AML-193 (cell line): ENCODE results near the gene SH3GL2.
"Not testable (repeated sequence)": the region's sequence is repeated elsewhere in the genome, so short reads cannot be mapped to it uniquely, and the experiment has no call there.

Experiments
- DNase-seq, 2 experiments: peaks; one replicate each; lab custom pipeline; 2025; lab: John Stamatoyannopoulos, UW

The SH3GL2 gene

DNA sequence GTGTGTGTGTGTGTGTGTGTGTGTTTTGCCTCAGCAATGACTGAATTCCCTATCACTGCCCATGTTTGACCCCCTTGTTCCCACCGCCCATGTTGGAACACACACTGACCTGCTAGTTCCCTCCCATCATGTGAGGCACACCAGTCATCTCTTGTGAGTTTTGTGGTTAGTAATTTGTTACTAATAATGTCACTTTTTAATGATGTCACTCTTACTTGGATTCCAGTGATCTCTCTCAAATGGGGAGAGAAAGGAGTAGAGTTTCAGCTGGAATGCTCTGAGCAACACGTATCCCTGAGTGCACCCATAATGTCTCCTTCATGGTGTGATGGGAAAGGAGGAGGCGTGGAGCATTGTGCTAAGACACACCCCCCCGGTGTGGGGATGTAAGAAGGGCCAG, 172.6 kb downstream of the SH3GL2 start:
- no peak for DNase-seq

DNA sequence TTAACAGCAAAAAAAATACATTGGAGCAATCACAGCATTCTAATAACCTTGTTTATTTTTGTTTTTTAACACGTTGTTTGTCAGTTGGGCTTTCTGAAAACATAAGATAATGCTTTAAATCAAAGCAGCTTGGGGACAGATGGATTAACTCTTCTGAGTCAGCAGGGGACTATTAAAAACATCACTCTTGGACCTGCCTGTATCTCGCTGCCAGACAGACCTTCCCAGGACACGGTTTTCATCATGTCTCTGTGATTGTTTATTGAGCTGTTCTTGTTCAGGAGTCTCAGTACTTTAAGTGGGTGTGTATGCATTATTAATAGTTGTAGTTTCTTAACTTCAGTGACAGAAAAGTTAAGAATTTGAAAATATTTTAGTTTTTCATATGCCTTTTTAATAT, 173.2 kb downstream of the SH3GL2 start:
- no peak for DNase-seq

DNA sequence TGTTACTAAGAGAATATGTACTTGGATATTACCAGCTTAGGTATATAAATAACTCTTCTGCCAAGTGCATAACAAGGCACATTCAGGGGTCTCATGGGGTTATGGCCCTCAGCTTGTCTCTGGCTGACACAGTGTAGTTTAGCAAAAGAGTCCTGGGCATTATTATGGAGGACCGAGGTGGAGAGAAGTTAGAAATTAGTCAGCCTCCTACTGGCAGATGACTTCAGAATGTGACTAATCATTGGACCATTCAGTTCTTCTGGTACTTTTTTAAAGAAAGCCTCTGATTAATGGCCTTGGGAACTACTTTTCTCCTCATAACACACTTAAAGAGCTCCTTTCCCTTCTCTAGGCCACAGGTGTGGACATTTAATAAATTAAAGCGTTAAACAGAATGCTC, 178.9 kb downstream of the SH3GL2 start:
- no peak for DNase-seq

DNA sequence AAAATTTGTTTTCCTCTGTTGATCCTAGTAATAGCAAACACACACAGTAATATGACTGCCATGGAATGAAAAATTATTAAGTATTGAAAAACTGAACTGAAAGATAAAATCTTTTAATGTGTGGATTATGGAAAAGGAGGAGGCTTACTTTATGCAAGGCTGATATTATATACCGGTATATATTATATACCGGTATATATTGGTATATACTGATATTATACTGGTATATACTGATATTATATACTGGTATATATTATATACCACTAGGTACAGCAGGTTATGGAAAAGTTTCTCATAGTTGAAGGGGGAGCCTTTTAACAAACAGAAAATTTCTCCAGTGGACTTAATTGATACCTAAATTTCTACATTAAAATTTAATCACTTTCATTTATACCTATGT, 181.4 kb downstream of the SH3GL2 start:
- no peak for DNase-seq

DNA sequence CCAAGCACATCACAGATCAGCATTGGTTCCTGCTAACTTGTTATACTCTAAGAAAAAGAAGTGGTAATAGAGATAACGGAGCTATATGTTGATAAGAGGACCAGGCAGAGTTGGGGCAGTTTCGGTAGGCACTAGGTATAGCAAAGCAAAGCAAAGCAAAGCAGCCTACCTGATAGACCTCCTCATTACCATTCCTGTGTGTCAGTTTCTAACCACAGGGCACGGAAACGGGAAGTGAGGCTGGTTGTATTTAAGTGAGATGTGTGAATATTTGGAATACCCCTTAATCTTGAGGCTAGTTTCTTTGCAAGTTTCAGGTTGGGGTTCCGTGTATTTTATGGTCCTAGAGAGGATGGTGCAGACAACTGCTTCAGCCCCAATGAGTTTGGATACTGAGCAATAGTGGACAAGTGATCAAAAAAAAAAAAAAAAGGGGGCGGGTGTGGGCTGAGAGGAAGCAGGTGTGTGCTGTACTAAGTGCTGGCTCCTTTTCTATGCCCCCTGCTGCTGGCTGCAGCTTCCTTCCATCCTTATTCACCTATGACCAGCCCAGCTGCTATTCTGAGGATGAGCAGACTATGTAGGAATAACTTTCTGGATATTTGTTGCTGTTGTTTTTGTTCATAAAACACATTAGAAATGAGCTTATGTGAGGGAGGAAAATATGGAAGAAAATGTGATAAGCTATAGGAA, 183.3 kb downstream of the SH3GL2 start:
- no peak for DNase-seq

DNA sequence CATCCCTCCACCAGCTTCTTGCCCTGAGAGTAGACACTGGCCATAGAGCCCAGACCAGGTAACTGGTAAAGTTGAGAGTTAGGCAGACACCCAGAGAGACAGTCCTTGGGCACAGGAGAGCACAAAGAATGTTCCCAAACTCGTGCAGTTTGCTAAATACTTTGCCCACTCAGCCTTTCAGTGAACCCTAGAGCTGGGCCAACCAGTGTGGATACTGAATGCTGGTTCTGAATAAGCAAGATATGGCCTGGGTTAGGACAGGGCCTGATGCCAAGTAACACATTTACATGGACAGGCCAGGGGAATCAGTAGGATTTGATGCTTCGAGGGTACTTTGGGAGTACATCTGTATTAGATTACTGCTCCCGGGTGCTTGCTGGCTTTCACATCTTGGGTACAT, 185.4 kb downstream of the SH3GL2 start:
- no peak for DNase-seq

DNA sequence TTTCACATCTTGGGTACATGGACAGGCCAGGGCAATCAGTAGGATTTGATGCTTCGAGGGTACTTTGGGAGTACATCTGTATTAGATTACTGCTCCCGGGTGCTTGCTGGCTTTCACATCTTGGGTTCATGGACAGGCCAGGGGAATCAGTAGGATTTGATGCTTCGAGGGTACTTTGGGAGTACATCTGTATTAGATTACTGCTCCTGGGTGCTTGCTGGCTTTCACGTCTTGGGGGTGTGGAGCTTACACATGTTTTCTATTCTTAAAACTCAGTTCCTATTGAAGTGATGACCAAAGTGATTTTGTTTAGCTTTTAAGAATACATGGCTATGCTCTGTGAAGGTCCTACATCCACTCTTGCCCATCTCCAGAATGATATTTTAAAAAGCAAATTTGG, 186.3 kb downstream of the SH3GL2 start:
- DNase-seq, result not testable (repeated sequence)

DNA sequence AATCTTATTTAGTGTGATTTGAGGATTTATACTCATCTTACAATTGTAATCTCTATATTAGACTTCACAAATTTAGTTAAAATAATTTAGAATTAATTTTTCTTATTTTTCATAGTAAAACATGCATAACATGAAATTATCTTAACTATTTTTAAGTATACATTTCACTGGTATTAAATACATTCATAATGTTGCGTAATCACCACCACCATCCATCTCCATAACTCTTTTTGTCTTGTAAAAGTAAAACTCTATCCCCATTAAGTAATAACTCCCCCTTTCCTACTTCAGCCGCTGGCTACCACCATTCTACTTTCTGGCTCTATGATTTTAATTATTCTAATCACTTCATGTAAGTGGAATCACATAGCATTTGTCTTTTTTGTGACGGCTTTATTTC, 193.4 kb downstream of the SH3GL2 start:
- DNase-seq, result no peak

DNA sequence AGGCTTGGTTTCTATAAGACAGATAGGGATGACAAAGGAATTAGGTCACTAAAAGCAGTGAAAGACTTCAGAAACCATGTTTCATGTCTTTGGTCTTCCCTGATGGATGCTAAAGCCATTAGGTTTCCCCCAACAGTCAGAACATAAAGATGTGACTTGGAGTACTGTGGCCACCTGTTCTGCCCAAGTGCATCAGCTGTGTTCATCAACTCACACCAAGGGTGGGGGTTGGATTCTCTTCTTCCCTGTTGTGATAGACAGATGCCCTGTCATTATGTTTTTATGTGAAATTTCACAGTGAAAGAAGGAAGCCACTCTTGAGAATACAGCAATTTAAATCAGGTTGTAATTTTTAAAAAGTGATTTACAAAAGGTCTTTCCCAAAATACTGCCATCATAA, 196.8 kb downstream of the SH3GL2 start:
- DNase-seq, result no peak

DNA sequence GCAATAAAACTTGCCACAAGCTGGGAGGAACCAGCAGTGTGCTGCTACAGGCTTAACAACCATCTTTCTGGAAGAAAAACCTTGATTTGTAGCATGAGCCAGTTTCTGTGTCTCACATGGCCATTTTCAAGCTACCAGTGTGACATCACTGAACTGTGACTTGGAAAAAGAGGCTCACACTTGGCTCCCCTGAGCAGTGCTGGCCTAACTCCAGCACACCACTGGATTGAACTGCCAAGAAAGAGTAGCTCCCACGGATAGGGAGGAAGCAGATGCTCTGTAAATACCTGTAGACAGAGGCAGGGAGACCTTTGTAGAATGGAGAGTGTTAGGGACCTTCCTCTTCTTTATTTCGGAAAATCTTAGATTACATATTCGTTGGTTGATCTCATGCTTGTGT, 197.9 kb downstream of the SH3GL2 start:
- no peak for DNase-seq

DNA sequence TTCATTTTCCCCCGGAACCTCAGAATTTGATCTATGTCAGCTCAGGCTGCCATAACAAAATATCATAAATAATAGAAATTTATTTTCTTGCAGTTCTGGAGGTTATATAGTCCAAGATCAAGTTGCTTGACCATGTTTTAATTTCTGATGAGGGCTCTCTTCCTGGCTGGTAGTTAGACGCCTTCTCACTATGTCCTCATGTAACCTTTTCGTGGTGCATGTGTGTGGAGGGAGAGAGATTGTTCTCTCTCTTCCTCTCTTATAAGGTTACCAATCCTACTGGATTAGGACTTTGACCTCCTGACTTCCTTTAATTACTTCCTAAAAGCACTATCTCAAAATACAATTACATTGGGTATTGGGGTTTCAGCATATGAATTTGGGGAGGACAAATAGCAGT, 198.6 kb downstream of the SH3GL2 start:
- no peak for DNase-seq

DNA sequence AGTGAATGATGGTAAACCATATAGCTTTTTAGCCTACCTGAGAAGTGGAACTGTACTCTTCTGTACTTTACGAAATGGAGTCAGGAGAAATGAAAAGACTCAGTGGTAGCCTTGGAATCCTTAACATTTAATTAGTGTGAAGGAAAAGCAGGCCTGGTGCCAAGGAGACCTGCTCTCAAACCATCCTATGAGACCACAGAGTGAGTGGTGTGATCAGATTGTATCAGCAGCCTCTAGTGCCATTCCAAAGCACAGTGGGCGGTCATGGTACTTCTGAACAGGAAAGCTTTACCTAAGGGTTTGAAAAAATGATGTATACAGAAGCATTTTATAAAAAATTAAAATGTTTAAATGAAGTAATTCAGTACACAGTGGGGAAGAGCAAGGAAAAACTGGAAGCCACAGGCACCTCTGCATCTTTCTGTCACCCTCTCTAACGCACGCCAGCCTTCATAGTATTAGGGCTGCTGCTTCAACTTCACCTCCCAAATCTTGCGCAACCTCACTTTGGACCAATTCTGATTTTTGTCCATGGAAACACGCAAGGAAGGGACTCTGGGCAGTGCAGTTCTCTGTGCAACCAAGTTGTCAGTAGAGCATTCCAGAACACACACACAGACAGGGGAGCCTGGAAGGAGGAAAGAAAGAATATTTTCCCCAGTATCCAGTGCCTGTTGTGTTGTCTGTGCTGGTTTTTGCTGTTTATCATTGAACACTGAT, 203.7 kb downstream of the SH3GL2 start:
- no peak for DNase-seq

DNA sequence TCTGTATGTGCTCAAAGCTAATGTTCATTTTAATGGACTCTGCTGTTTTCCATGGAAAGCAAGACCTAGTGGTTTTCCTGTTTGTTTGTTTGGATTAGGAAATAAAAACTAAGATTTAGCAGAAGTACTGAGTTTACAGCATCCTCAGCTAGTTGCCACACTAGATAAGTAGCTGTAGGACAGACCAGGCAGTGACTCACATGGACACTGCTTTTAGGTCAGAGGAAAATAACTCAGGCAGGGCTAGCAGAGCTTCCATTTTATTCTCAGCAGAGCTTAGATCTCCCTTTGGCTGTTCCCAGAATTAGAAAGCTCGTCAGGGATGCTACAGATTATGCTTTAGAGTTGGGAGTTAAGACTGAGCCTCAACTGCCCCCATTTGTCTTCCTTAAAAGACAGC, 204.4 kb downstream of the SH3GL2 start:
- no peak for DNase-seq

DNA sequence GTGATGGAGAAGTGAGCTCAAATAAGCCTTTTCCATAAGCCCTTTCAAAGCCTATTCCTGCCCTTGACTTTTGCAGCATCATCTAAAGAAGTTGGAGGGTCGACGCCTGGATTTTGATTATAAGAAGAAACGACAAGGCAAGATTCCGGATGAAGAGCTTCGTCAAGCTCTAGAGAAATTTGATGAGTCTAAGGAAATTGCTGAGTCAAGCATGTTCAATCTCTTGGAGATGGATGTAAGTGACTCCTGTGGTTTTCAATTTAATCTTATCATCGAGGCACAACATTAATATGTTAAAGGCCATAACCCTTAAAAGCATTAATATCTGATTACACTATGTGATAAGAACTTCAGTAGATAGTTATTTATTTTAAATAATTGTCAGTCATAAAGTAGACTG, 210.4 kb downstream of the SH3GL2 start:
- no peak for DNase-seq

DNA sequence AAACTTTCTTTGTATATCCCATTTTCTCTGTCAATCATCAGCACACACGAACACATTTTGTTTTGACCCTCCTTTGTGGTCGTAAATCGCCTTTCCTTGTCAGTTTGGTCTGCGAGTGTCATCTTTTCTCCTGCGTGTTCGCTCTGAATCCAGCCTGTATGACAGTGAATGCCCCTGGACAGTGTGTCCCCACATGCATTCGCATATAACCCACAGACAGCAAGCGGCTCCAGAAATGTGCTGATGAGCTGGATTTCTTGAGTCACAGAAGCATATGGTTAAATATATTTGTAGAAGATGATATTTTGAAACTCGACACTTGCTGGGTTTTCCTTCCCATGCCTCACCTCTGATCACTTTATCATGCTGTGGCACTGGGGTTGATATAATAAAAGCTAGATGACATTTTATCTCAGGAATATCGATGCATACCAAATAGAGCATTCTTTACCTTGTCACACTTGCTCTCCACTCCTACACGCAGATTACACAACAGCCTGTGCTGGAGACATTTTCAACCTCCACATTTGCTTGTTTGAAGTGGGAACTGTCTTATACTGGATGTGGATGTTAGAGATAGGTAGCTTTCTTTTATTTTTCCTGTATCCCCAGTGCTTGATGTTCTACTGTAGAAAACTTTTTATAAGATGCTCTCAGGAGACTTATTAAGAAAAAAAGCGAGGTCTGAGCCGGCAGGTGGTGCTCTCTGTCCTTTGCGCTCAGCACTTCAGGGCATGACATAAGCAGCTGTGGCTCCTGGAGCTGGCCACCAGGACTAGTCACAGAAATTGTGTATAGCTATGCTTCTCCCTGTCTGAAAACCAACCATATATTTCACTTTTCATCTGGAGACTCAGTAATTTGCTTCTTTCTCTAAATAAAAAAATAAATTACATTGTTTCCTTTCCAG, 215.1 kb downstream of the SH3GL2 start:
- no peak for DNase-seq

DNA sequence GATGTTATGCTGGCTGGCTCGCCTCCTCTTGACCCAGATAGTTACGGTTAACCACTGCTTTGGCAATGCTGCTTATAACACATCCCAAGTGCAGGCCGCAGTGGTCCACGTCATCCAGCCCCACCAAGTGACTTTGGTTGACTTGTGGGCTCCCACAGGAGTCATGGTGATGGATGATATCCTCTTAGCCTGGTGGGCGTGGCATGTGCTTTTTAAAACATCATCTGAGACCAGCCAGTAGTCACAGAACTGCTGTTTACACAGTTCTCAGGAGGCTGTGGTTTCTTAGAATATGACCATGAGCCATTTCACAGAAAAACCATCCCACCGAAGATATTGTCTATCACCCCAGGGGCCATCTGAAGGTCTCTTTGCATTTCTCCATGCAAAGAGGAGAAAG, 216.9 kb downstream of the SH3GL2 start:
- no peak for DNase-seq

DNA sequence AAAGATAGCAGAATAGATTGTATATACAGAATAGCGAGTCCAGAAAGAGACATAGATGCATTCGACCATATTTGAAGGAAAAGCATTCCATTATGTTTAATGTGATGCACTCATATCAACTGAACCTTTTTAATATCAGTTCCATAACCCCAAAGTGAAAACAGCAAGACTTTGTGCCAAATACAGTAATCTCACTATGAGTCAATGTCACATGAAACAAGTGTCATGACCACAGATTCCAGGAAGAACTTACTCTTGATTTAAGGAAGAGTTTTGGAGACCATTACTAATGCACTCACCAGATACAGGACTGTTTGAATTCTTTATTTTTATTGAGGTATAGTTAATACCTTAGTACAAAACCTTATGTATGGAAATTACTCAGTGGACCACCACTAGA, 220.5 kb downstream of the SH3GL2 start:
- DNase-seq, result no peak

DNA sequence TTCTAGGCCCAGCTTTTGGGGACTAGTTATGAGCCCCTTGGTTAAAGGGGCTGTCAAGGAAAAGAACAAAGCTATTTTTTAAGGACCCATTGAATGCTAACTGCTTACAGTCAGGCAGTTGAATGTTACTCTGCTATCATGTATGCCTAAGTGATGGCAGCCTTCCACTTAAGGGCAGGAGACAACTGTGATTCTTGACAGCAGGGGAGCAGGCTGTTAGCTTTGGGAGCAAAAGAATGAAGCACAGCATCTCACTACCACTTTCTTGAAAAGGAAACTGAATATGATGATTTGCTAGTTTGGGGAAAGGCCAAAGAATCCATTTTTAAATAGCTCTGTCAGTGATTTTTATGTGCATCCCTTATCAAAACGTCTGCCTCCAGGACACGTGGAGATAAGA, 221.6 kb downstream of the SH3GL2 start:
- no peak for DNase-seq

DNA sequence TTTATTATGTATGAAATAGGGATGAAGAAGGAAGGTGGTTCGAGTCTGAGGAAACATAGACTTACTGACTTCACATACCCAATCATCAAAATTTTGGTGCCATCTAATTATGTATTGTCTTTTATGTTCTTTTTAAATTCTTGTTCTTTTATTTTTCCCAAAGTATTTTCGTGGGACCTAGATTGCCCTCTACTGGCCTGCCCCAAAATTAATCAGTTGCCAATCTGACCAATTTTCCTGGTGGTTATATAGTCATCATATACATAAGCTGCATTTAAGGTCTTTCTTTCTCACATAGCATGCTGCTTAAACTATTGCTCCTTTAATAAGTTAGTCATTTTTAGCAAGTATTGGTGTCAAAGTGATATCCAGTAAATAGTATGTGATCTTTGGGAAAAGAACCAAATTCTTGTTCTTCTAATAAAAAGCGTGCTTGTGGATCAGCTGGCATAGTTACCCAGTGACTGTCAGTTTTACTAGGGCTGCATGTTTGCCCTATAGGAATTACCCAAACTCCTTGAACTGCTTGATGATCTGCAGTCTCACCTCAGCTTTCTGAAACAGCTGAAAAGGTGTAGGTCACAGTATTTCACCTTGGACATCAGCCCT, 223.5 kb downstream of the SH3GL2 start:
- peak in 1 of 2 experiments; percentile 2 for DNase-seq

DNA sequence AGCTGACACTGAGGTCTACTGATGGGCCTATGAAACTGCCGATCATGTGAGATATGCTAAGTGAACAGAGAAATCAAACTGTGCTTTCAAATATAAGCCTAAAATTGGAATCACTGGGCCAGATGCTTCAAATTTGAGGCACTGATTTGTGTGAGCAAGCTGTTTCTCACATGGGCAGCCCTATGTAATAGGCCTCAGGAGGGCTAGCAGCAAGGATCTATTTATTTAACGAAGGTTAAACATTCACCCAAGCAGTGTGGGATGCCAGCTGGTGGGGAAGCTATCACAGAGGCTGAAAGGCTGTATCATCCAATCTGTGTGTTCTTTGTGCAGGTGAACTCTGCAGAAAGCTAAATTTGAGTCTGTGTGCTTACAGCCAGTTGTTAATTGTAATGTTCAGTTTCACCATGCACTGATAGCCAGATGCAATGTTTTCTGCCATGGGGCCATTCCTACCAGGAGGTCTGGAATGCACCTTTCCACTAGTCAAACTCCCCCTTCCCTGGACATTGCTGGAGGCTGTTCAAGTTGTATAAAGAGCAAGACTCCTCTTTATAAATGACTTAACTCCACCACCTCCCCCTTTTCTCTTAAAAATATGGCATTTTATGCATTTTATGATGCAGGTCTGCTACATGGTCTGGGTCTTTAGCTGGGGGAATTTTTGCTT, 228.9 kb downstream of the SH3GL2 start:
- DNase-seq, result no peak

DNA sequence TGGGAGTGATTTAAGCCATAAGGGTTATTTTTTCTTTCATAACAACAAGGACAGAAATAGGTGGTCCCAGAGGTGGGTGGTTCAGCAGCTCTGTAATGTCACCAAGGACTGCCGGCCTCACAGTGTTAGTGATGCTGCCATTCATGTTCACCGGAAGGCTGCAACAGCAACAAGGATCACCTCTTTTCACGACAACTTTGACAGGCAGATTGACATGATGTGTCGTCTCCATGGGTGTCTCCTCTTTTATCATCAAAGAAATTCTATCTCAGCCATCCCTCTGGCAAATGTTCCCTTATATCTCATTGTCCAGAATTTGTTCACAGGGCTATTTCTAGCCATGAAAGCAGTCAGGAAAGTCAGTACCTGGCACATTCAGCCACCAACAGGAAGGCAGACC, 231.5 kb downstream of the SH3GL2 start:
- DNase-seq, result no peak
